H9 (cell line): ENCODE measurements around the gene PLS3. TPM values are rescaled to one million over a fixed set of nuclear protein-coding genes. Genes with fewer than 3 reads are reported as not detected.
A peak's percentile ranks its signal among the peaks of the same experiment; 100 is the strongest.

Experiments
- DNase-seq: peaks from one replicate; pipeline ENCODE4 v3.0.0-alpha.2; 2017
- H2AFZ ChIP-seq: one replicate; pipeline ENCODE4 v1.6.1; 2013; ENCODE audit warnings: mild to moderate bottlenecking, low read length, control low read depth, moderate library complexity
- H2AK5ac ChIP-seq: 2 replicates; pipeline ENCODE4 v1.6.1; 2013; ENCODE audit warnings: low read length, control low read depth, mixed read lengths; ENCODE audit not compliant: insufficient read length
- H2BK120ac ChIP-seq: one replicate; pipeline ENCODE4 v1.6.1; 2013; ENCODE audit warnings: low read depth, mild to moderate bottlenecking, low read length, control low read depth, inconsistent platforms; ENCODE audit not compliant: poor library complexity, severe bottlenecking
- H2BK12ac ChIP-seq: 2 replicates; pipeline ENCODE4 v1.6.1; 2013; ENCODE audit warnings: low read length, control low read depth, mixed read lengths, low read depth; ENCODE audit not compliant: insufficient read length
- H2BK15ac ChIP-seq: 2 replicates; pipeline ENCODE4 v1.6.1; 2013; ENCODE audit warnings: low read depth, low read length, control low read depth
- H2BK20ac ChIP-seq: one replicate; pipeline ENCODE4 v1.6.1; 2013; ENCODE audit warnings: low read depth, mild to moderate bottlenecking, low read length, control low read depth, inconsistent platforms; ENCODE audit not compliant: poor library complexity, severe bottlenecking
- H2BK5ac ChIP-seq: 2 replicates; pipeline ENCODE4 v1.6.1; 2013; ENCODE audit warnings: low read length, control low read depth, mixed read lengths; ENCODE audit not compliant: insufficient read length
- H3K14ac ChIP-seq: 2 replicates; pipeline ENCODE4 v1.6.1; 2013; ENCODE audit warnings: low read length, control low read depth; ENCODE audit not compliant: insufficient read depth
- H3K18ac ChIP-seq: 2 replicates; pipeline ENCODE4 v1.6.1; 2013; ENCODE audit warnings: low read depth, mild to moderate bottlenecking, mixed read lengths, low read length, control low read depth; ENCODE audit not compliant: insufficient read length
- H3K23ac ChIP-seq: 2 replicates; pipeline ENCODE4 v1.6.1; 2013; ENCODE audit warnings: low read length, control low read depth, mixed read lengths, low read depth; ENCODE audit not compliant: insufficient read length
- H3K23me2 ChIP-seq: 2 replicates; pipeline ENCODE4 v1.6.1; 2013; ENCODE audit warnings: low read depth, mild to moderate bottlenecking, mixed read lengths, low read length, control low read depth; ENCODE audit not compliant: insufficient read length, poor library complexity, severe bottlenecking
- H3K27ac ChIP-seq: 2 replicates; pipeline ENCODE4 v1.5.1; 2013; ENCODE audit warnings: low read length, control low read depth, mixed read lengths, low read depth; ENCODE audit not compliant: insufficient read length
- H3K27me3 ChIP-seq: 2 replicates; pipeline ENCODE4 v1.6.1; 2013; ENCODE audit warnings: low read length, control low read depth, inconsistent platforms; ENCODE audit not compliant: insufficient read depth
- H3K4ac ChIP-seq: 2 replicates; pipeline ENCODE4 v1.6.1; 2013; ENCODE audit warnings: low read depth, mild to moderate bottlenecking, control low read depth, inconsistent platforms, low read length, moderate library complexity
- H3K4me1 ChIP-seq: 2 replicates; pipeline ENCODE4 v1.6.1; 2013; ENCODE audit warnings: low read length, control low read depth, inconsistent platforms; ENCODE audit not compliant: insufficient read depth
- H3K4me2 ChIP-seq: 2 replicates; pipeline ENCODE4 v1.6.1; 2013; ENCODE audit warnings: low read length, control low read depth, mixed read lengths; ENCODE audit not compliant: insufficient read length, insufficient read depth
- H3K56ac ChIP-seq: 2 replicates; pipeline ENCODE4 v1.6.1; 2013; ENCODE audit warnings: low read depth, mild to moderate bottlenecking, mixed read lengths, low read length, control low read depth; ENCODE audit not compliant: insufficient read length
- H3K79me1 ChIP-seq: 2 replicates; pipeline ENCODE4 v1.6.1; 2013; ENCODE audit warnings: low read depth, mild to moderate bottlenecking, moderate library complexity, low read length, control low read depth, inconsistent platforms; ENCODE audit not compliant: insufficient read depth, poor library complexity, severe bottlenecking
- H3K79me2 ChIP-seq: 2 replicates; pipeline ENCODE4 v1.6.1; 2013; ENCODE audit warnings: low read length, control low read depth, inconsistent platforms; ENCODE audit not compliant: insufficient read depth
- H3K9ac ChIP-seq: 2 replicates; pipeline ENCODE4 v1.6.1; 2013; ENCODE audit warnings: low read length, control low read depth, mixed read lengths; ENCODE audit not compliant: insufficient read length; ENCODE audit errors: extremely low read depth
- H3K9me3 ChIP-seq: one replicate; pipeline ENCODE4 v1.6.1; 2013; ENCODE audit warnings: low read depth, low read length, inconsistent platforms; ENCODE audit not compliant: control insufficient read depth
- H3T11ph ChIP-seq: one replicate; pipeline ENCODE4 v1.6.1; 2013; ENCODE audit warnings: mild to moderate bottlenecking, low read length, control low read depth, inconsistent platforms
- H4K20me1 ChIP-seq: one replicate; pipeline ENCODE4 v1.6.1; 2013; ENCODE audit not compliant: control insufficient read depth, insufficient read length, insufficient read depth
- H4K5ac ChIP-seq: 2 replicates; pipeline ENCODE4 v1.6.1; 2013; ENCODE audit warnings: low read depth, mild to moderate bottlenecking, mixed read lengths, low read length, control low read depth; ENCODE audit not compliant: insufficient read length
- H4K8ac ChIP-seq: replicated peaks from 2 replicates; pipeline ENCODE4 v1.6.1; 2013; ENCODE audit warnings: low read length, control low read depth, mixed read lengths, low read depth; ENCODE audit not compliant: insufficient read length
- H4K91ac ChIP-seq: 2 replicates; pipeline ENCODE4 v1.6.1; 2013; ENCODE audit warnings: low read depth, mild to moderate bottlenecking, moderate library complexity, mixed read lengths, low read length, control low read depth; ENCODE audit not compliant: insufficient read length
- H3K27ac Mint-ChIP-seq, 3 experiments: 2 replicates in 2 of 3; 3 replicates in 1 of 3; pipeline ENCODE4 v1.8.0; 2020 to 2021; ENCODE audit warnings: mixed read lengths in 3 of 3, mild to moderate bottlenecking in 1 of 3, moderate library complexity in 1 of 3
- H3K27me3 Mint-ChIP-seq: 2 replicates; pipeline ENCODE4 v1.8.0; 2021; ENCODE audit warnings: low read depth, mild to moderate bottlenecking, moderate library complexity, mixed read lengths
- H3K36me3 Mint-ChIP-seq, 3 experiments: 2 replicates in 2 of 3; 3 replicates in 1 of 3; pipeline ENCODE4 v1.8.0; 2020 to 2021; ENCODE audit warnings: low read depth in 3 of 3, mixed read lengths in 3 of 3; ENCODE audit not compliant: insufficient read depth in 1 of 3
- H3K4me1 Mint-ChIP-seq, 2 experiments: 2 replicates each; pipeline ENCODE4 v1.8.0; 2020; ENCODE audit warnings: mixed read lengths in 2 of 2
- H3K4me3 Mint-ChIP-seq, 2 experiments: 2 replicates in 1 of 2; 3 replicates in 1 of 2; pipeline ENCODE4 v1.8.0; 2020 to 2021; ENCODE audit warnings: mild to moderate bottlenecking in 2 of 2, mixed read lengths in 2 of 2, moderate library complexity in 1 of 2
- H3K9me3 Mint-ChIP-seq, 2 experiments: 2 replicates in 1 of 2; 3 replicates in 1 of 2; pipeline ENCODE4 v1.8.0; 2020; ENCODE audit warnings: mild to moderate bottlenecking in 2 of 2, mixed read lengths in 2 of 2, moderate library complexity in 1 of 2
- WGBS: extraction: QIAGEN DNeasy Blood & Tissue Kit; methylation state at CpG from one replicate; pipeline ENCODE4 v1.1.7; 2013; ENCODE audit warnings: missing lambda C conversion rate, low lambda C conversion rate, mixed read lengths; ENCODE audit not compliant: insufficient read length; ENCODE audit errors: extremely low coverage; 5-methylcytosine and 5-hydroxymethylcytosine counted together
- total RNA-seq: library from RNA; stranded (reverse); gene quantifications from 2 replicates; pipeline ENCODE4 v1.2.1, GENCODE V29; 2021
- TF ChIP-seq, protein P1 (sequence below): fragments of 200-600 bp; sonication (generic); conservative IDR thresholded peaks from 3 replicates; pipeline ENCODE4 v1.8.0; 2021; ENCODE audit warnings: antibody characterized with exemption, mild to moderate bottlenecking

PLS3 gene
- total RNA-seq, 1 experiment from 2014 or later, result 315 TPM

DNA sequence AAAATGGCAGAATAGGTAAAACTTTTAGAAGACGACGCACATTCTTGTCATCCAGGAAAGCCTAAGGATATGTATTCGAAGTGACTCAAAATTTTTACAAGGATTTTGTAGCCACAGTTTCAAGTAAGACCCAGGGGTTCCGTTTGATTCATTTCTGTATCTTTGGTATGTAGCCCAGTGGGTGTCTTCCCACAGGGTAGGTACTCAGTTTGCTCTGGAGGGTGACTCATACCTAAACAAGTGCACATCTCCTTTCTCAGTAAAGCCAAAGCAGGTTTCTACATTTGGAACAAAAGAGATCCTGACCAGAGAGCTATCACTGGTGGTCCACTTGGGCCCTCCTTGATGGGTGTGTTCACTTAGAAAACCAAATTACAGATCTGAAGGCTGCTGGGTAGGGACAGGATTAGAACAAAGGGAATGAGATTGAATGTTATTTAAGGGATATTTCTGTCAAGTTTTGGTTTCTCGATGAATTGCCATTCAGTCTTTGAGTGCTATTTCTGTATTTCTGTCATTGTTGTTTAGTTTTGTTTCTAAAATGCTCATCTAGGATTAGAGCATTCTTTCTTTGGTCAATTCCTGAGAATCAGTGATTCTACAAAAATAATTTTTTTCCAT lies 56.1 kb downstream of the PLS3 start:
- Histone ChIP-seq H3K56ac (no peak overlapping the region), H3T11ph (no peak overlapping the region)

More for the DNA sequence above, 56.1 kb downstream of the PLS3 start:
- Histone ChIP-seq H2BK120ac (no peak overlapping the region), H2BK5ac (no peak overlapping the region), H3K27ac (peak overlapping the region; percentile 60), H2AFZ (no peak overlapping the region), H2AK5ac (no peak overlapping the region), H3K9ac (no peak overlapping the region), H2BK20ac (no peak overlapping the region), H3K18ac (no peak overlapping the region), H4K8ac (no peak overlapping the region), H3K4me2 (no peak overlapping the region), H4K5ac (no peak overlapping the region), H3K4me1 (peaks cover 16% of the 10 kb centered on the region), H2BK12ac (no peak overlapping the region), H3K79me2 (0 out of 2 replicates have a peak, but pooled peaks cover 3% of the 10 kb centered on the region), H3K23me2 (no peaks in the 10 kb centered on the region), H3K14ac (no peak overlapping the region), H3K23ac (no peak overlapping the region), H4K20me1 (no peaks in the 10 kb centered on the region), H3K27me3 (no peaks in the 10 kb centered on the region), H3K79me1 (no peaks in the 10 kb centered on the region), H3K9me3 (no peaks in the 10 kb centered on the region), H4K91ac (no peak overlapping the region), H3K4ac (no peak overlapping the region), H2BK15ac (no peak overlapping the region)
- Mint-ChIP-seq H3K4me3 (0 out of 5 replicates have a peak overlapping the region, but pooled peaks of 1 of the 2 experiments have one; percentile 33), H3K27me3 (no peaks in the 10 kb centered on the region), H3K36me3 (peaks cover 0 to 36% (median 24%) of the 10 kb centered on the region in 3 experiments; a peak in 4 of 7 replicates), H3K27ac (peak overlapping the region; percentile 61 to 84 (median 82); a peak in 6 of 7 replicates), H3K9me3 (no peaks in the 10 kb centered on the region), H3K4me1 (peaks cover 41 to 50% of the 10 kb centered on the region in 2 experiments)
- no peak for DNase-seq
- TF ChIP-seq, protein P1, sequence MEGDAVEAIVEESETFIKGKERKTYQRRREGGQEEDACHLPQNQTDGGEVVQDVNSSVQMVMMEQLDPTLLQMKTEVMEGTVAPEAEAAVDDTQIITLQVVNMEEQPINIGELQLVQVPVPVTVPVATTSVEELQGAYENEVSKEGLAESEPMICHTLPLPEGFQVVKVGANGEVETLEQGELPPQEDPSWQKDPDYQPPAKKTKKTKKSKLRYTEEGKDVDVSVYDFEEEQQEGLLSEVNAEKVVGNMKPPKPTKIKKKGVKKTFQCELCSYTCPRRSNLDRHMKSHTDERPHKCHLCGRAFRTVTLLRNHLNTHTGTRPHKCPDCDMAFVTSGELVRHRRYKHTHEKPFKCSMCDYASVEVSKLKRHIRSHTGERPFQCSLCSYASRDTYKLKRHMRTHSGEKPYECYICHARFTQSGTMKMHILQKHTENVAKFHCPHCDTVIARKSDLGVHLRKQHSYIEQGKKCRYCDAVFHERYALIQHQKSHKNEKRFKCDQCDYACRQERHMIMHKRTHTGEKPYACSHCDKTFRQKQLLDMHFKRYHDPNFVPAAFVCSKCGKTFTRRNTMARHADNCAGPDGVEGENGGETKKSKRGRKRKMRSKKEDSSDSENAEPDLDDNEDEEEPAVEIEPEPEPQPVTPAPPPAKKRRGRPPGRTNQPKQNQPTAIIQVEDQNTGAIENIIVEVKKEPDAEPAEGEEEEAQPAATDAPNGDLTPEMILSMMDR, result no peak
- WGBS, result no CpG with 5 or more reads among the region's 5 CpGs
